Right atrium auricular region (tissue), 2 donors: ENCODE measurements around the gene MMP14. TPM values are rescaled to one million over a fixed set of nuclear protein-coding genes. Genes with fewer than 3 reads are reported as not detected.
A peak's percentile ranks its signal among the peaks of the same experiment; 100 is the strongest.
"Not testable (repeated sequence)": the region's sequence is repeated elsewhere in the genome, so short reads cannot be mapped to it uniquely, and the experiment has no call there.

Experiments
- DNase-seq: peaks from one replicate; pipeline ENCODE4 v3.0.0-alpha.2; 2019; ENCODE audit warnings: low spot score
- H3K27ac ChIP-seq, 2 donors: fragments of 200-600 bp; sonication (generic); 1 replicate in 1 of 2; 2 replicates in 1 of 2; pipeline ENCODE4 v1.5.1; 2016 to 2019
- H3K27me3 ChIP-seq, 2 donors: fragments of 200-600 bp; sonication (generic); one replicate each; pipeline versions ENCODE4 v1.5.1 to v1.6.0; 2017 to 2019
- H3K36me3 ChIP-seq: fragments of 200-600 bp; sonication (generic); one replicate; pipeline ENCODE4 v1.5.1; 2016
- H3K4me1 ChIP-seq, 2 donors: fragments of 200-600 bp; sonication (generic); one replicate each; pipeline versions ENCODE4 v1.5.1 to v1.6.0; 2017 to 2019
- H3K4me3 ChIP-seq, 2 donors: fragments of 200-600 bp; sonication (generic); 1 replicate in 1 of 2; 2 replicates in 1 of 2; pipeline ENCODE4 v1.5.1; 2017 to 2019; ENCODE audit warnings: mild to moderate bottlenecking in 1 of 2, moderate library complexity in 1 of 2
- H3K9me3 ChIP-seq, 2 donors: fragments of 200-600 bp; sonication (generic); one replicate each; pipeline ENCODE4 v1.5.1; 2019
- total RNA-seq, 2 donors: library from RNA; depleted of rRNA; stranded (reverse); fragments of >200 nt; gene quantifications; one replicate each; pipeline ENCODE4 v1.1.0, GENCODE V29; 2016
- TF ChIP-seq, protein P1 (sequence below), 2 donors: fragments of 200-600 bp; sonication (generic); IDR thresholded peaks; one replicate each; pipeline ENCODE4 v1.5.1; 2019; ENCODE audit warnings: antibody characterized with exemption in 2 of 2

The MMP14 gene
- total RNA-seq, 2 donors from 2014 or later, result 29.1 to 58.0 TPM

DNA sequence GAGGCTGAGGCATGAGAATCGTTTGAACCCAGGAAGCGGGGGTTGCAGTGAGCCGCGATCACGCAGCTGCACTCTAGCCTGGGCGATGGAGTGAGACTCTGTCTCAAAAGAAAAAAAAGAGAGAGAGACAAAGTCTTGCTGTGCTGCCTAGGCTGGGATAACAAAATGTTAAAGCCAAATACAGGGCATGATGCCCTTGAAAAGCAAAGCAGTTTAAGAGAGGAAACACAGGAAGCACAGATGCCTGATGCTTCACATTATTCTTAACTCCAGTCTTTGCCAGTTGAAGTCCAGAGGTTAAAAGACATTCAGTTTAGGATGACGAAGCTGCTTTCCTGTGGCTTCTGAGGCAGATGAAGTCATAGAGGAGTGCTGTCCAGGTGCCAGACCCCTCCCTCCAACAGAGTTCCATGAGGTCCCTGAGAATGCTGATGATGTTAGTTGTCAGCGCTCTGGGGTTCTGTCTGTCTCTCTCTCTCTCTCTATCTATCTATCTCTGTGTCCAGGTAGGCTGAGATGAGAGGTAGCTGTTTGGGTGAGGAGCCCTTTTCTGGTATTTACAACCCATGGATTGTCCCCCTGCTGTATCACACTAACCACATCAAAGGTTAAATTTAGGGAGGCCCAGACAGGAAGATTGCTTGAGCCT, 11.6 kb upstream of the MMP14 start:
- TF ChIP-seq, protein P1, sequence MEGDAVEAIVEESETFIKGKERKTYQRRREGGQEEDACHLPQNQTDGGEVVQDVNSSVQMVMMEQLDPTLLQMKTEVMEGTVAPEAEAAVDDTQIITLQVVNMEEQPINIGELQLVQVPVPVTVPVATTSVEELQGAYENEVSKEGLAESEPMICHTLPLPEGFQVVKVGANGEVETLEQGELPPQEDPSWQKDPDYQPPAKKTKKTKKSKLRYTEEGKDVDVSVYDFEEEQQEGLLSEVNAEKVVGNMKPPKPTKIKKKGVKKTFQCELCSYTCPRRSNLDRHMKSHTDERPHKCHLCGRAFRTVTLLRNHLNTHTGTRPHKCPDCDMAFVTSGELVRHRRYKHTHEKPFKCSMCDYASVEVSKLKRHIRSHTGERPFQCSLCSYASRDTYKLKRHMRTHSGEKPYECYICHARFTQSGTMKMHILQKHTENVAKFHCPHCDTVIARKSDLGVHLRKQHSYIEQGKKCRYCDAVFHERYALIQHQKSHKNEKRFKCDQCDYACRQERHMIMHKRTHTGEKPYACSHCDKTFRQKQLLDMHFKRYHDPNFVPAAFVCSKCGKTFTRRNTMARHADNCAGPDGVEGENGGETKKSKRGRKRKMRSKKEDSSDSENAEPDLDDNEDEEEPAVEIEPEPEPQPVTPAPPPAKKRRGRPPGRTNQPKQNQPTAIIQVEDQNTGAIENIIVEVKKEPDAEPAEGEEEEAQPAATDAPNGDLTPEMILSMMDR (IDR thresholded peaks at IDR 0.05), result no peak
- no peaks in the 10 kb centered on the region for H3K9me3 ChIP-seq
- H3K36me3 ChIP-seq, result no peaks in the 10 kb centered on the region
- H3K27ac ChIP-seq, result no peak overlapping the region
- peaks cover 0 to 17% of the 10 kb centered on the region in 2 donors for H3K4me1 ChIP-seq
- no peaks in the 10 kb centered on the region for H3K27me3 ChIP-seq
- DNase-seq, result no peak
- no peak overlapping the region for H3K4me3 ChIP-seq

- Histone ChIP-seq H3K27ac (peak overlapping the region; percentile 75 to 78), H3K4me3 (peak overlapping the region; percentile 74 to 84)
- H3K27me3 ChIP-seq, H3K36me3 ChIP-seq, H3K4me1 ChIP-seq, DNase-seq, H3K9me3 ChIP-seq: not testable (repeated sequence)
Measured at GRCh38 chr14:22829076-22829660, 7.2 kb upstream of the MMP14 start.

DNA sequence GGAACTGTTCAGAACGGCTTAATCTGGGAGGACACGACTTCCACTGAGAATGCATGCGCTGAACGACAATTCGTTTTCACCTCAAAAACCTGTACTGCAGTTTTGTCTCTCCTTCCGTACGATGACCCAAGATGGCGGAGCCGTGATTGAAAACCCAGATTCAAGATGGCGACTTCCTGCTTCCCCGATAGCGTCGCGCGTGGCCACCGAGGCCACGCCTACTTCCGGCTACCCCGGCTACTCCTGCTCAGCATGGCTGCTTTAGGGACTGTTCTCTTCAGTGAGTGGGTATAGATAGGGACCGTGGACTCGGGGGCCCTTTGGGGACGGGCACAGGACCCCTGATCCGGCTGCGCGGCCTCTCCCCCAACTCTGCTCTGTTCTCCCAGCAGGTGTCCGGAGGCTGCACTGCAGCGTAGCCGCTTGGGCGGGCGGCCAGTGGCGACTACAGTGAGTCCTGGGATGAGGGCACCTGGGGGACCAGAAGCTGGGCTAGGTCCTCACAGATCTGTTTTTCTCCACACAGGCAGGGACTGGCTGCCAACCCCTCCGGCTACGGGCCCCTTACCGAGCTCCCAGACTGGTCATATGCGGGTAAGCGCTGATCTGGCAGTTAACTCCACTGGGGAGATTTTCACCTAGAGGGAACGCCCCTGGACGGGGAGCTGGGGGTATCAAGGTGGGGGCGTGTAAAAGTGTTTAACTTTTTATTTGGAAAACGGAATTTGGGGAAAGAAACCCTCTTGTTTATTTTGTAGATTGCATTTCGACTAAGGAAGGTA, 6.5 kb upstream of the MMP14 start, which contains the start of gene MRPL52:
Gene MRPL52 (plus strand): TSS at position 227 of the 782 bp plus-strand sequence. CDS start 26 bp downstream, at position 253.
- peak; percentile 89 for DNase-seq
- H3K4me3 ChIP-seq, result peak within 1 kb of the TSS; percentile 74 to 84
- peaks cover 0 to 9% of the 10 kb centered on the region in 2 donors for H3K4me1 ChIP-seq
- TF ChIP-seq, protein P1 (IDR thresholded peaks at IDR 0.05), result peak in 1 of 2 donors; percentile 33
- H3K27ac ChIP-seq, result peak within 1 kb of the TSS; percentile 75 to 78
- no peaks in the 10 kb centered on the region for H3K9me3 ChIP-seq
- no peaks in the 10 kb centered on the region for H3K27me3 ChIP-seq
- H3K36me3 ChIP-seq, result peaks cover 7% of the 10 kb centered on the region

DNA sequence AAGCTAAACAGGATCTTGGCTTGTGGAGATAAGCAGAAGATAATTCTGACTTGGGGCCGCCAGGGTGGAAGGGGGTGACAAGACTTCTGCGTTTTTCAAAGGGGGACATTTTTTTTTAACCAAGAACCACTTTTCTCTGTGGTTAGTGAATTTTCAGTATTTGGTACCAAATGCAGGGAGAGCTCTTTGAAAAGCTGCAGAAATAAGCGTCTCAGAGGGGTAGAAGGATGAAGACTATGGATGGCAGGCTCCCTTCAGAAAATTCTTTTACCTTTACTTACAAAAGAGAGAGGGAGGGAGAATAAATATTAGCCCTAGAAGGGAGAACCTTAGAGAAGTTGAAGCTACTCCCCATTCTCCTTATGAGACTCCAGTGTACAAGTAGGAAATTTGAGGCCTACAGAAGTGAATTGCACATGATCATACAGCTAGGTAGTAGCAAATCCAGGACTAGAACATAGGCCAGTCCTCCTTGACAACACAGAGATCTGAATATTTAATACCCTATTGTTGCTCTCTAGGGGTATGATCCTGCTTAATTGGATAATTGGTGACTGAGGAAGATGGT, 5.9 kb upstream of the MMP14 start:
- Histone ChIP-seq H3K4me3 (peak overlapping the region; percentile 74 to 84), H3K4me1 (peaks cover 0 to 9% of the 10 kb centered on the region in 2 donors), H3K27ac (peak overlapping the region in 1 of 2 donors; percentile 78), H3K36me3 (peaks cover 7% of the 10 kb centered on the region), H3K9me3 (no peaks in the 10 kb centered on the region), H3K27me3 (no peaks in the 10 kb centered on the region)
- DNase-seq, result no peak
- TF ChIP-seq, protein P1 (IDR thresholded peaks at IDR 0.05), result no peak

- Histone ChIP-seq H3K4me3 (no peak overlapping the region), H3K36me3 (peaks cover 7% of the 10 kb centered on the region), H3K4me1 (peaks cover 0 to 25% of the 10 kb centered on the region in 2 donors), H3K9me3 (no peaks in the 10 kb centered on the region), H3K27ac (peak overlapping the region in 1 of 2 donors; percentile 85), H3K27me3 (no peaks in the 10 kb centered on the region)
- DNase-seq, result no peak
- TF ChIP-seq, protein P1 (IDR thresholded peaks at IDR 0.05), result no peak
Measured at GRCh38 chr14:22835505-22835904, 880 bp upstream of the MMP14 start.
